IPS DF 19.7 (cell line): ENCODE measurements around the gene CD160.
"Not testable (repeated sequence)": the region's sequence is repeated elsewhere in the genome, so short reads cannot be mapped to it uniquely, and the experiment has no call there.

ENCODE experiments used
- DNase-seq: peaks from one replicate; pipeline ENCODE4 v3.0.0-alpha.2; 2013; ENCODE audit warnings: low read depth, low spot score

CD160 gene

GRCh38 chr1:145719230-145720079 is at the start of gene CD160:
Gene CD160, plus strand, starts transcription at chr1:145719499. Its CDS starts 8,829 bp downstream, at chr1:145728328.
- no peak for DNase-seq

- not testable (repeated sequence) for DNase-seq
These were observed 48.1 kb upstream of the CD160 start for GRCh38 chr1:145670995-145671745.

- not testable (repeated sequence) for DNase-seq
These were observed 46.1 kb upstream of the CD160 start for GRCh38 chr1:145673217-145673616.

- DNase-seq: not testable (repeated sequence)
These were observed 34.4 kb upstream of the CD160 start for GRCh38 chr1:145684858-145685257.

- not testable (repeated sequence) for DNase-seq
These were observed 33.2 kb upstream of the CD160 start for GRCh38 chr1:145686078-145686477.

- DNase-seq: no peak
These were observed 31.0 kb upstream of the CD160 start for GRCh38 chr1:145688328-145688727.

- no peak for DNase-seq
These were observed 30.4 kb upstream of the CD160 start for GRCh38 chr1:145688924-145689323.

GRCh38 chr1:145689922-145690321 is 29.4 kb upstream of the CD160 start:
- DNase-seq: no peak

- DNase-seq: no peak
These were observed 28.4 kb upstream of the CD160 start for GRCh38 chr1:145690587-145691558.

- no peak for DNase-seq
These were observed 26.4 kb upstream of the CD160 start for GRCh38 chr1:145692785-145693443.

GRCh38 chr1:145695821-145696629 is 23.3 kb upstream of the CD160 start:
- no peak for DNase-seq

- DNase-seq: no peak
These were observed 22.7 kb upstream of the CD160 start for GRCh38 chr1:145696630-145696960.

- no peak for DNase-seq
These were observed 17.9 kb upstream of the CD160 start for GRCh38 chr1:145701306-145701862.

GRCh38 chr1:145702052-145702451 is 17.2 kb upstream of the CD160 start:
- DNase-seq: no peak

GRCh38 chr1:145702826-145703225 is 16.5 kb upstream of the CD160 start:
- no peak for DNase-seq

- DNase-seq: no peak
These were observed 13.7 kb upstream of the CD160 start for GRCh38 chr1:145705622-145706021.

- no peak for DNase-seq
These were observed 13.1 kb upstream of the CD160 start for GRCh38 chr1:145706086-145706664.

- DNase-seq: no peak
These were observed 12.0 kb upstream of the CD160 start, which contains the start of gene PDZK1 for GRCh38 chr1:145707183-145707867. Gene PDZK1, minus strand, starts transcription at chr1:145707368. Its CDS starts 19,347 bp downstream, at chr1:145688021.

- no peak for DNase-seq
These were observed 11.2 kb upstream of the CD160 start for GRCh38 chr1:145708063-145708462.
